Rectal smooth muscle tissue (tissue), 1 donor: ENCODE results near the gene BNIP3.
"Not testable (repeated sequence)": the region's sequence is repeated elsewhere in the genome, so short reads cannot be mapped to it uniquely, and the experiment has no call there.

Experiments used
- H3K27ac ChIP-seq: one replicate; pipeline ENCODE4 v1.7.0; 2013; ENCODE audit warnings: low read depth, low read length, inconsistent platforms
- H3K27me3 ChIP-seq: one replicate; pipeline ENCODE4 v1.7.0; 2013; ENCODE audit warnings: low read length; ENCODE audit not compliant: control insufficient read depth, insufficient read depth
- H3K36me3 ChIP-seq: one replicate; pipeline ENCODE4 v1.7.0; 2013; ENCODE audit warnings: low read length; ENCODE audit not compliant: control insufficient read depth, insufficient read depth
- H3K4me1 ChIP-seq: one replicate; pipeline ENCODE4 v1.7.0; 2013; ENCODE audit warnings: low read length; ENCODE audit not compliant: control insufficient read depth, insufficient read depth
- H3K4me3 ChIP-seq: one replicate; pipeline ENCODE4 v1.7.0; 2013; ENCODE audit warnings: low read length
- H3K9ac ChIP-seq: one replicate; pipeline ENCODE4 v1.7.0; 2013; ENCODE audit warnings: low read length

Gene BNIP3

DNA sequence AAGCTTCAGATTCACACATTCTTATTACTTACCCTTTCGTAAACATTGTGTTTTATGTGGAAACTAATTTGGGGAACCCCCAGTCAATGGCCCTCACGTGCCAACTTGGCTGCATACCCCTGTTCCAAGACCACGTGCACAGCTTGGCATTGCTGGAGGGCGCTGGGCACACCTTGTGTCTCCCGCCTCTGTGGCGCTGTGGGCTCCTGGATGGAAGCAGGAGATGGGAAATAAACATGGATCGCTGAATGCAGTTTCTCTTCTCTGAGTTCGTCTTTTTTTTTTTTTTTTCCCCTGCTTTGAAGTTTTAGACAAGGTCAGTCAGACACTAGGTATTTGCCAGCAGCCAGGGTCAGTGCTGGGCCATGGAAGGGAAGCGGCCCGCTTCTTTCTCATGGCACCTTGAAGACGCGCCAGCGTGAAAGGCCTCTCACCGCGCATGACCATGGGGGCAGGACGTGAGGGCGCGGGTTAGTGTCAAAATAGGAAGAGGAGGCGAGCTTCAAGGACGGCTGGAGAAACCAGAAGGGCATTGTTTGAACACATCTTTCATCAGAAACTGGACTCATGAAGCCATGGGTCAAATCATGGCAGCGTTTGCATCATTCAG is 27.3 kb downstream of the BNIP3 start:
- Histone ChIP-seq H3K27ac (no peak overlapping the region), H3K36me3 (peaks cover 11% of the 10 kb centered on the region), H3K9ac (no peak overlapping the region), H3K27me3 (no peaks in the 10 kb centered on the region), H3K4me3 (no peak overlapping the region), H3K4me1 (no peaks in the 10 kb centered on the region)

DNA sequence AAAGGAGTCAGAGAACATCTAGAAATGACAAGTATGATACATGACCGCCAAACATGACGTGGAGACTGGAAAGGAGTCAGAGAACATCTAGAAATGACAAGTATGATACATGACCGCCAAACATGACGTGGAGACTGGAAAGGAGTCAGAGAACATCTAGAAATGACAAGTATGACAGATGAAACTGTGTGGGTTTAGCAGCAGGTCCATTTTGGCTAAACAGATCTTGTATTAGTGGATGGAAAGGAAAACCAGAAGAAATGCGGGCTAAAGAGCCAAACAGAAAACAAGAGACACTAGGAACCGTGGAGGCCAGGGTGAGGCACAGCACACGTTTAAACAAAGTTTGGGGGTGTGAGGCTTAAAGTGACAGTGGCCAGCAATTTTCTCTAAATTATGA is 31.8 kb downstream of the BNIP3 start:
- H3K36me3 ChIP-seq, result peaks cover 33% of the 10 kb centered on the region
- H3K27me3 ChIP-seq, H3K4me1 ChIP-seq, H3K4me3 ChIP-seq, H3K9ac ChIP-seq, H3K27ac ChIP-seq: not testable (repeated sequence)

DNA sequence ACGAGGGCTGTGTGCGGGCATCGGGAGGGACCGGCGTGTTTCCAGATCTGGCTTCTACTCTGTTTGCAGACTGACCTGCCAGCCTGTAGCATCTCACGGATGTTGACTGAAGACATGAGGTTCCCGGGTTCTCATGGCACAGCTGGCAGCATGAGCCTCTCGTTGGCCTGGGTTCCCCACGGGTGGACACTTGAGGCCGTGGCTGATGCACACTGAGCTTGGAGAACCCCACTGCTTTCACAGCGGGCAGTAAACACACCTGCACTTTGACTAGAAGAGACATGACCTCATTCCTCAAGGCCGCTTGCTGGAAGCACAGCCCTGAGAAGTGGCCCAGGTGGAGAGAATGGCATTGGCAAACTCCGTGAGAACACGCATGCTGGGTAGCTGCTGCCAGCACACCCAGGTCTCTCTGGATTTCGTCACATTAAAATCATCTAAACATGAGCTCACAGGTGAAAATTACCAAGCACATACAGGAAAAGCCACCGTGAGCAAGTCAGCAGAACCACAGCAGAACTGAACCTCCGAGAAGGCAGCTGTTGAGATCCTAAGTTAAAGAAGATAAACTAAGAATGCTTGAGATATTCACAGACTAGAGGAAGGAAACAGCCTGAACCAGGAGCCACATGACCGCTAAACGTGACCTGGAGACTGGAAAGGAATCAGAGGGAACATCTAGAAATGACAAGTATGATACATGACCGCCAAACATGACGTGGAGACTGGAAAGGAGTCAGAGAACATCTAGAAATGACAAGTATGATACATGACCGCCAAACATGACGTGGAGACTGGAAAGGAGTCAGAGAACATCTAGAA is 32.5 kb downstream of the BNIP3 start:
- Histone ChIP-seq H3K27ac (no peak overlapping the region), H3K4me3 (no peak overlapping the region), H3K9ac (no peak overlapping the region), H3K36me3 (peaks cover 33% of the 10 kb centered on the region), H3K27me3 (no peaks in the 10 kb centered on the region), H3K4me1 (no peaks in the 10 kb centered on the region)

DNA sequence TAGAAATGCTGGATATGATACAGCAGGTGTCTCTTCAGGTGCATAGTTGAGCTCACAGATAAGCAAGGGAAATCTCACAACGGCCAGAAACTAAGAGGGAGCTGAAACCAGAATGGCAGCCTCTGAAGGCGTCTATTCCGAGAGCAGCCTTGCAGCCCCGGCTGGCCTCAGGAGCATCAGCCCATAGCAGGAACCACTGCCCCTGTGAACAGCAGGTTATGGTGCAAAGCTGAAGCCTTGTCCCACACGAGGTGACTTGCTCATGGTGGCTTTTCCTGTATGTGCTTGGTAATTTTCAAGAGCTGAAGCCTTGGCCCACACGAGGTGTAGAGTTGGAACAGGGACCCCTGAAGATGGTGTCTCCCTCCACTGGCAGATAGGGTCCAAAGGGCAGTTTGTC is 33.2 kb downstream of the BNIP3 start:
- Histone ChIP-seq H3K27me3 (no peaks in the 10 kb centered on the region), H3K9ac (no peak overlapping the region), H3K4me3 (no peak overlapping the region), H3K4me1 (no peaks in the 10 kb centered on the region), H3K36me3 (peaks cover 33% of the 10 kb centered on the region), H3K27ac (no peak overlapping the region)

DNA sequence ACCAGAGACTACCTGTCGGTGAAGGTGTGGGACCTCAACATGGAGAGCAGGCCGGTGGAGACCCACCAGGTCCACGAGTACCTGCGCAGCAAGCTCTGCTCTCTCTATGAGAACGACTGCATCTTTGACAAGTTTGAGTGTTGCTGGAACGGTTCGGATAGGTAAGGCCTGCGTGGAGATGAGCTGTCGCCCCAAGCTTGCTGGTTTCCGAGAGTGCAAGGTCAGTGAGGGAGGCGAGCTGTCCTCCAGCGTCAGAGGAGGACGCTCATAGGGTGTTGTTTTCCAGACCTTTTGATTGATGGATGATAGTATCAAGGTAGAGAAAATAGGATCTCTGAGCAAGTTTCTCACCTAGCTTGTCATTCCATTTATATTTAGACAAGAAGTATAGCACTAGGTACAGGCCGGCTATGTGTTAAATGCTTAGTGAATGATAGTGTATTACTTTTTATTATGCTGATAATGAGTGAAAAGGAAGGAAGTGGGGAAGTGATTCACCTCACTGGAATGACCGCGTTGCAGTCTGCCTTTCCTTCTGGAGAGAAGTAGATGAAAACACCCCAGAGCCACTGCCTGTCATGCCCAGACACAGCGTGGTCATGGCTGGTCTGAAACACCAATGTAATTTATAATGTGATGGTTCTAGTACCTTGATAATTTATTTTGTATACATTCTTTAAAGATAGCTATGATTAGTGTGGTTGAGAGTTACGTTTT is 33.9 kb downstream of the BNIP3 start:
- Histone ChIP-seq H3K27me3 (no peaks in the 10 kb centered on the region), H3K4me1 (no peaks in the 10 kb centered on the region), H3K9ac (no peak overlapping the region), H3K4me3 (no peak overlapping the region), H3K27ac (no peak overlapping the region), H3K36me3 (peaks cover 33% of the 10 kb centered on the region)

DNA sequence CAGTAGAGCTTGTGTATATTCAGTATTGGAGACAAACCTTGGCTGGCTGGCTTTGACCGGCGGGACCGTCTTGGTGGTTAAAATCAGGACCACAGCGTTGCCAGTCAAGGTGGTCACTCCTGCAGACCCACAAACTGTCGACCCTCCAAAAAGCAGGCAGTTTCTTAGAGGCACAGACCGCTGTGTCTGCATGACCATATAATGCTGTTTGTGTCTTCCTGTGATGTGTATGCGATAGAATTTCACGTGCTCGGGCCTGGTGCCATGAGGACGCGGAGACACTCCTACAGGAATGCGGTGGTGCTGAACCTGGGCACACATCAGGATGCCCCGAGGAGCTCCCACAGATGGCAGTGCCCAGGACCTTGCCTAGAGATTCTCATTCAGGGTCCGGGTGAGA is 34.8 kb downstream of the BNIP3 start:
- Histone ChIP-seq H3K27ac (no peak overlapping the region), H3K27me3 (no peaks in the 10 kb centered on the region), H3K9ac (no peak overlapping the region), H3K4me3 (no peak overlapping the region), H3K36me3 (peaks cover 32% of the 10 kb centered on the region), H3K4me1 (no peaks in the 10 kb centered on the region)

DNA sequence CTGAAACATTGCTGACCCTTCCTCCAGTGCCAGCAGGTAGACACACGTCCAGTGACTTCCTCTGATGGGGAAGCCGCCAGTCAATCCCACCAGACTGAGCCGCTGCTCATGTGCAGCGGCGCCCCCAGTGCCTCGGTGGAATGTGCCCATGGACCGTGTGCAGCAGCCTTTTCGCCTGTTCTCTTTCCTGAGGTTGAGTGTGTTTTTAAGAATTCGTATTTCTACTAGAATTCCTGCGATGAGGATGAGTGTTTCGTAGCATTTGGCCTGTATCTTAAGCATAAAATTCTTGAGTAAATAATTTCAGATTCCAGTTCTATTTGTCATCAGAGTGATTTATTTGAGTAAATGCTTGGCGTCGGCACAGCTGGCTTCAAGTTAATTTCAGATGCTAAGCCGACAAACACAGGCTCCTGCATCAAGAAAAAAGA is 35.4 kb downstream of the BNIP3 start:
- Histone ChIP-seq H3K27ac (no peak overlapping the region), H3K36me3 (peaks cover 34% of the 10 kb centered on the region), H3K4me1 (no peaks in the 10 kb centered on the region), H3K27me3 (no peaks in the 10 kb centered on the region), H3K9ac (no peak overlapping the region), H3K4me3 (no peak overlapping the region)

DNA sequence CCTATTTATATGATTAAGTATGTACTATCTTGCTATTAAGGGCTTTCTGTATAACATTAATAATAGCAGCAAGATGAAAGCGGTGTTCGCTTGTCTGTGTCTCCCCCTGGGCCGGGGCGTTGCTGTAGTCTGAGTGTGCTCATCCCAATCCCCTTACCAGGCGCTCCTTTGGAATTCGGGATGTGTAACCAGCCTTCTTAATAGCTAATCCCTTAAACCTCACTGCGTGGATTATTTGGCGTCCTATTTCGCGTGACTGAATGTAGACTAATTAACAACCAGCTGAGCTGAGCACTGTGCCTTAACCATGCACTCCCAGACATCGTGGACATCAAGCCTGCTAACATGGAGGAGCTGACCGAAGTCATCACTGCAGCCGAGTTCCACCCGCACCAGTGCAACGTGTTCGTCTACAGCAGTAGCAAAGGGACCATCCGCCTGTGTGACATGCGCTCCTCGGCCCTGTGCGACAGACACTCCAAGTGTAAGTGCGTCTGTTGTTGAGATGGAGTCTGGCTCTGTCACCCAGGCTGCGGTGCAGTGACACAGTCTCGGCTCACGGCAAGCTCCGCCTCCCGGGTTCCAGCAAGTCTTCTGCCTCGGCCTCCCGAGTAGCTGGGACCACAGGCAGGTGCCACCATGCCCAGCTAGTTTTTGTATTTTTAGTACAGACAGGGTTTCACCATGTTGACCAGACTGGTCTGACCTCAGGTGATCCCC is 36.6 kb downstream of the BNIP3 start:
- no peak overlapping the region for H3K4me3 ChIP-seq
- H3K27me3 ChIP-seq, result no peaks in the 10 kb centered on the region
- H3K36me3 ChIP-seq, result peaks cover 34% of the 10 kb centered on the region
- no peaks in the 10 kb centered on the region for H3K4me1 ChIP-seq
- no peak overlapping the region for H3K27ac ChIP-seq
- H3K9ac ChIP-seq, result no peak overlapping the region

DNA sequence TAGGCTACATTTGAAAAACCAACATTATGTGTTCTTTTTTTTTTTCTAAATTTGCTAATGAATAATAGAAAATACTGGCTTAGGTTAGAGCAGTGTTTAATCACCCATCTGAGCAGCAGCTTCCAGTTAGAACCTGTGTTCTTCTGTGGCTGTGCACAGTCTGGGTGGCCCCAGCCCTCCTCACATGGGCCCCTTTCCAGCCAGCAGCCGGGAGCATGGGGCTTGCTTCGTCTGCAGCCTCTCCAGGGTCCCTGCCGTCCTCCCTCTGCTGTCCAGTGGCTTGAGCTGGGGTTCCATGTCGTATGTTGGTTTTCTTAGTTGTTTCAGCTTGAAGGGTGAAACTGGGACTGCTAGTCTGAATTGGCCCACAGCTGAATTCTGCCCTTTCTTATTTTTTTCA is 37.3 kb downstream of the BNIP3 start:
- Histone ChIP-seq H3K27ac (no peak overlapping the region), H3K4me3 (no peak overlapping the region), H3K9ac (no peak overlapping the region), H3K36me3 (peaks cover 33% of the 10 kb centered on the region), H3K4me1 (no peaks in the 10 kb centered on the region), H3K27me3 (no peaks in the 10 kb centered on the region)

DNA sequence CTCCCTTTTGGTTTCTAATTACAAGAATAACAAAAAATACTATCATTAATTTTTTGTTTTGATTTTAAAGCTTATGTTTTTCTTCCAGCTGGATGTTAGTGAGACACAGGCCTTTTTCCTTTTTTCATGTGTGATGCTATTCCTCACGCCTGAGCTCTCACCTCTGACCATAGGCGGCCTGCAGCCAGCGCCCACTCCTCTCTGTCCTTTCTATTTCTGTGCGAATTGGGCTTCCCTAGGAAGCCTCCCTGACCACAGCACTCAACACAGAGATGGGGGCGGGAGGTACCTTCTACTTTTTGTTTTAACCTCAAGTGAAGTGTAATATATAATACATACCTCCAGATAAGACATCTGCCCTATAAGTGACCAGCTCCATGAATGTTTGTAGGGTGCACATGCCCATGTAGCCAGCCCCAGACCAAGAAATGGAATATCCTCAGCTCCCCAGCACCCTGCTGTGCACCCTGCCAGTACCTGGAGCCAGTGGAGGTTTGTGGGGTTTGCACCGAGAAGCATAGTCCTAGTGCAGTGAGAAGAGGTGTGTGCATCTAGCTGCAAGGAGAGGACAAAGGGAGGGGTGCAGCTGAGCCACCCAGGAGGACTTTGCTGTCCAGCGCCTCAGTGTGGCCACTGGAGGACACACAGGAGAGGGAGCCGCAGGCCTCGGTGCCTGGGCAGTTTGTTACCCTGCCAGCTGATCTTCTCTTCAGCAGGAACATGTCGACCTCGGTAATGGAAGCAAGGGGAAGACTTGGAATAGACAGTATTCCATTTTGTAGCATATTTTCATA is 38.5 kb downstream of the BNIP3 start:
- no peak overlapping the region for H3K9ac ChIP-seq
- H3K36me3 ChIP-seq, result peaks cover 22% of the 10 kb centered on the region
- no peak overlapping the region for H3K27ac ChIP-seq
- no peaks in the 10 kb centered on the region for H3K27me3 ChIP-seq
- H3K4me3 ChIP-seq, result no peak overlapping the region
- no peaks in the 10 kb centered on the region for H3K4me1 ChIP-seq

DNA sequence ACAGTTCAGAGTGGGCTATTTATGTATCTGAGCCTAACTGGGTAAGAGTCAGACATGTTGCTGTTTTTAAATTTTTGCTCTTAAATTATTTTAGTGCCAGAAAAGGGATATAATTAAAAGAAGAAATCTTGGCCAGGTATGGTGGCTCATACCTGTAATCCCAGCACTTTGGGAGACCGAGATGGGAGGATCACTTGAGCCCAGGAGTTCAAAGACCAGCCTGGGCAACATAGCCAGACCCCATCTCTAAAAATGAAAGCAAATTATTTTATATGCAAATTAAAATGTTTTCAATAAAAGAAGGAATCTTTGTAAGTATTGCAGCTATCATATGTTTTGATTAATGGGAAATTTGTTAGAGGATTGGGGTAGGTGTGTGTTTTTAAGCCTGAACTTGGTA is 39.3 kb downstream of the BNIP3 start:
- Histone ChIP-seq H3K27me3 (no peaks in the 10 kb centered on the region), H3K4me3 (no peak overlapping the region), H3K36me3 (peaks cover 17% of the 10 kb centered on the region), H3K27ac (no peak overlapping the region), H3K9ac (no peak overlapping the region), H3K4me1 (no peaks in the 10 kb centered on the region)
